ENCODE measurements around the gene CFAP210. TPM values are rescaled to one million over a fixed set of nuclear protein-coding genes. Genes with fewer than 3 reads are reported as not detected.

Gene CFAP210
- total and polyA plus RNA-seq, 9 of the 15 experiments (the other 6 are each of a cell fraction or from before 2014, with no cell fraction given): 0.75 to 3.6 (median 1.3) TPM

DNA sequence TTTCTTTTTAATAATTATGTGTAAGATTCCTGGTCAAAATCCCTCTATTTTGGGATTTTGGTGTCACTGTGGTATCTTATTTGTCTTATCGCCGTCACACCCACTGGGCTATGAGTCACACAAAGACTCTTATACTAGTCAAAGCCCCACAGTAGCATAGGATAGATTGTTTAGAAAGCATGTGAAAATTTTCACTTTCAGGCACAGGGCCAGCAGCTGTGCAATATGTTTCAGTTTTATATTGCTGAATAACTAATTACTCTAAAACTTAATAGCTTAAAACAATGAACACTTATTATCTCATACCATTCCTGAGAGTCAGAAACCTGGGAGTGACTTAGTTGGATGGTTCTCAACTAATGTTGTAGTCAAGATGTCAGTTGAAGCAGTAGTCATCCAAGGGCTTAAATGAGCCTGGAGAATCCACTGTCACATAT is 24.0 kb downstream of the CFAP210 start (continued):
- TF ChIP-seq JUND (IDR thresholded peaks at IDR 0.05; ENCODE audit: borderline replicate concordance, low read depth, low read length) (peak; percentile 99), JUND (tag; IDR thresholded peaks at IDR 0.05; ENCODE audit: borderline replicate concordance, low read depth, low read length) (peak; percentile 98), NFIC (IDR thresholded peaks at IDR 0.05) (peak; percentile 84), SIRT6 (IDR thresholded peaks at IDR 0.05; ENCODE audit: low read depth, low read length) (no peak), NFE2 (IDR thresholded peaks at IDR 0.05; ENCODE audit: low read depth) (peak; percentile 23; the same call in 1 of the 2 replicates), GABPA (tag; conservative IDR thresholded peaks at IDR 0.05; ENCODE audit: low read depth) (no peak), HDAC6 (IDR thresholded peaks at IDR 0.05; ENCODE audit: low read depth, low read length) (no peak), FOXJ2 (tag; IDR thresholded peaks at IDR 0.05) (0 out of 2 replicates have a peak, but pooled peaks have one; percentile 45), KDM4B (IDR thresholded peaks at IDR 0.05; ENCODE audit: borderline replicate concordance in 2 of 2, low read depth in 1 of 2) (no peak), NR2F6 (CRISPR knock-in tag; IDR thresholded peaks at IDR 0.05) (no peak), TCF3 (CRISPR knock-in tag; IDR thresholded peaks at IDR 0.05) (peak; percentile 58), PHTF2 (CRISPR knock-in tag; IDR thresholded peaks at IDR 0.05) (no peak)
- TF ChIP-seq, protein P1, sequence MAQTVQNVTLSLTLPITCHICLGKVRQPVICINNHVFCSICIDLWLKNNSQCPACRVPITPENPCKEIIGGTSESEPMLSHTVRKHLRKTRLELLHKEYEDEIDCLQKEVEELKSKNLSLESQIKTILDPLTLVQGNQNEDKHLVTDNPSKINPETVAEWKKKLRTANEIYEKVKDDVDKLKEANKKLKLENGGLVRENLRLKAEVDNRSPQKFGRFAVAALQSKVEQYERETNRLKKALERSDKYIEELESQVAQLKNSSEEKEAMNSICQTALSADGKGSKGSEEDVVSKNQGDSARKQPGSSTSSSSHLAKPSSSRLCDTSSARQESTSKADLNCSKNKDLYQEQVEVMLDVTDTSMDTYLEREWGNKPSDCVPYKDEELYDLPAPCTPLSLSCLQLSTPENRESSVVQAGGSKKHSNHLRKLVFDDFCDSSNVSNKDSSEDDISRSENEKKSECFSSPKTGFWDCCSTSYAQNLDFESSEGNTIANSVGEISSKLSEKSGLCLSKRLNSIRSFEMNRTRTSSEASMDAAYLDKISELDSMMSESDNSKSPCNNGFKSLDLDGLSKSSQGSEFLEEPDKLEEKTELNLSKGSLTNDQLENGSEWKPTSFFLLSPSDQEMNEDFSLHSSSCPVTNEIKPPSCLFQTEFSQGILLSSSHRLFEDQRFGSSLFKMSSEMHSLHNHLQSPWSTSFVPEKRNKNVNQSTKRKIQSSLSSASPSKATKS (CRISPR knock-in tag; IDR thresholded peaks at IDR 0.05): no peak
- TF ChIP-seq, protein P2, sequence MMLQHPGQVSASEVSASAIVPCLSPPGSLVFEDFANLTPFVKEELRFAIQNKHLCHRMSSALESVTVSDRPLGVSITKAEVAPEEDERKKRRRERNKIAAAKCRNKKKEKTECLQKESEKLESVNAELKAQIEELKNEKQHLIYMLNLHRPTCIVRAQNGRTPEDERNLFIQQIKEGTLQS (IDR thresholded peaks at IDR 0.05): peak; percentile 96
- TF ChIP-seq, protein P2 (CRISPR knock-in tag; conservative IDR thresholded peaks at IDR 0.05): peak; percentile 53
- TF ChIP-seq, protein P3, sequence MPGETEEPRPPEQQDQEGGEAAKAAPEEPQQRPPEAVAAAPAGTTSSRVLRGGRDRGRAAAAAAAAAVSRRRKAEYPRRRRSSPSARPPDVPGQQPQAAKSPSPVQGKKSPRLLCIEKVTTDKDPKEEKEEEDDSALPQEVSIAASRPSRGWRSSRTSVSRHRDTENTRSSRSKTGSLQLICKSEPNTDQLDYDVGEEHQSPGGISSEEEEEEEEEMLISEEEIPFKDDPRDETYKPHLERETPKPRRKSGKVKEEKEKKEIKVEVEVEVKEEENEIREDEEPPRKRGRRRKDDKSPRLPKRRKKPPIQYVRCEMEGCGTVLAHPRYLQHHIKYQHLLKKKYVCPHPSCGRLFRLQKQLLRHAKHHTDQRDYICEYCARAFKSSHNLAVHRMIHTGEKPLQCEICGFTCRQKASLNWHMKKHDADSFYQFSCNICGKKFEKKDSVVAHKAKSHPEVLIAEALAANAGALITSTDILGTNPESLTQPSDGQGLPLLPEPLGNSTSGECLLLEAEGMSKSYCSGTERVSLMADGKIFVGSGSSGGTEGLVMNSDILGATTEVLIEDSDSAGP (CRISPR knock-in tag; IDR thresholded peaks at IDR 0.05): no peak
- TF ChIP-seq, protein P4, sequence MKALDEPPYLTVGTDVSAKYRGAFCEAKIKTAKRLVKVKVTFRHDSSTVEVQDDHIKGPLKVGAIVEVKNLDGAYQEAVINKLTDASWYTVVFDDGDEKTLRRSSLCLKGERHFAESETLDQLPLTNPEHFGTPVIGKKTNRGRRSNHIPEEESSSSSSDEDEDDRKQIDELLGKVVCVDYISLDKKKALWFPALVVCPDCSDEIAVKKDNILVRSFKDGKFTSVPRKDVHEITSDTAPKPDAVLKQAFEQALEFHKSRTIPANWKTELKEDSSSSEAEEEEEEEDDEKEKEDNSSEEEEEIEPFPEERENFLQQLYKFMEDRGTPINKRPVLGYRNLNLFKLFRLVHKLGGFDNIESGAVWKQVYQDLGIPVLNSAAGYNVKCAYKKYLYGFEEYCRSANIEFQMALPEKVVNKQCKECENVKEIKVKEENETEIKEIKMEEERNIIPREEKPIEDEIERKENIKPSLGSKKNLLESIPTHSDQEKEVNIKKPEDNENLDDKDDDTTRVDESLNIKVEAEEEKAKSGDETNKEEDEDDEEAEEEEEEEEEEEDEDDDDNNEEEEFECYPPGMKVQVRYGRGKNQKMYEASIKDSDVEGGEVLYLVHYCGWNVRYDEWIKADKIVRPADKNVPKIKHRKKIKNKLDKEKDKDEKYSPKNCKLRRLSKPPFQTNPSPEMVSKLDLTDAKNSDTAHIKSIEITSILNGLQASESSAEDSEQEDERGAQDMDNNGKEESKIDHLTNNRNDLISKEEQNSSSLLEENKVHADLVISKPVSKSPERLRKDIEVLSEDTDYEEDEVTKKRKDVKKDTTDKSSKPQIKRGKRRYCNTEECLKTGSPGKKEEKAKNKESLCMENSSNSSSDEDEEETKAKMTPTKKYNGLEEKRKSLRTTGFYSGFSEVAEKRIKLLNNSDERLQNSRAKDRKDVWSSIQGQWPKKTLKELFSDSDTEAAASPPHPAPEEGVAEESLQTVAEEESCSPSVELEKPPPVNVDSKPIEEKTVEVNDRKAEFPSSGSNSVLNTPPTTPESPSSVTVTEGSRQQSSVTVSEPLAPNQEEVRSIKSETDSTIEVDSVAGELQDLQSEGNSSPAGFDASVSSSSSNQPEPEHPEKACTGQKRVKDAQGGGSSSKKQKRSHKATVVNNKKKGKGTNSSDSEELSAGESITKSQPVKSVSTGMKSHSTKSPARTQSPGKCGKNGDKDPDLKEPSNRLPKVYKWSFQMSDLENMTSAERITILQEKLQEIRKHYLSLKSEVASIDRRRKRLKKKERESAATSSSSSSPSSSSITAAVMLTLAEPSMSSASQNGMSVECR (CRISPR knock-in tag; IDR thresholded peaks at IDR 0.05): no peak
- TF ChIP-seq, protein P5, sequence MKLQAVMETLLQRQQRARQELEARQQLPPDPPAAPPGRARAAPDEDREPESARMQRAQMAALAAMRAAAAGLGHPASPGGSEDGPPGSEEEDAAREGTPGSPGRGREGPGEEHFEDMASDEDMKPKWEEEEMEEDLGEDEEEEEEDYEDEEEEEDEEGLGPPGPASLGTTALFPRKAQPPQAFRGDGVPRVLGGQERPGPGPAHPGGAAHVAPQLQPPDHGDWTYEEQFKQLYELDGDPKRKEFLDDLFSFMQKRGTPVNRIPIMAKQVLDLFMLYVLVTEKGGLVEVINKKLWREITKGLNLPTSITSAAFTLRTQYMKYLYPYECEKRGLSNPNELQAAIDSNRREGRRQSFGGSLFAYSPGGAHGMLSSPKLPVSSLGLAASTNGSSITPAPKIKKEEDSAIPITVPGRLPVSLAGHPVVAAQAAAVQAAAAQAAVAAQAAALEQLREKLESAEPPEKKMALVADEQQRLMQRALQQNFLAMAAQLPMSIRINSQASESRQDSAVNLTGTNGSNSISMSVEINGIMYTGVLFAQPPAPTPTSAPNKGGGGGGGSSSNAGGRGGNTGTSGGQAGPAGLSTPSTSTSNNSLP (IDR thresholded peaks at IDR 0.05; ENCODE audit: borderline replicate concordance, low read depth, low read length): peak; percentile 60; the same call in 1 of the 2 replicates
